GM12875 (cell line): ENCODE data around the gene WNT2.
"Not testable (repeated sequence)": the region's sequence is repeated elsewhere in the genome, so short reads cannot be mapped to it uniquely, and the experiment has no call there.

Experiments
- H3K4me3 ChIP-seq: one replicate; pipeline ENCODE4 v1.5.1; 2011; ENCODE audit warnings: low read depth, low read length, control low read depth
- CTCF ChIP-seq: IDR thresholded peaks from 2 replicates; pipeline ENCODE4 v1.5.1; 2011; ENCODE audit warnings: low read depth, mild to moderate bottlenecking, control low read depth, inconsistent platforms, low read length, moderate library complexity, borderline replicate concordance; ENCODE audit not compliant: insufficient read depth

WNT2 gene

GRCh38 chr7:117308891-117309290 is 14.0 kb downstream of the WNT2 start:
- no peak overlapping the region for H3K4me3 ChIP-seq
- no peak for TF ChIP-seq CTCF

GRCh38 chr7:117302396-117302795 is 20.5 kb downstream of the WNT2 start:
- no peak for TF ChIP-seq CTCF

GRCh38 chr7:117300506-117300905 is 22.4 kb downstream of the WNT2 start:
- not testable (repeated sequence) for H3K4me3 ChIP-seq

More at GRCh38 chr7:117302396-117302795, 20.5 kb downstream of the WNT2 start:
- no peak overlapping the region for H3K4me3 ChIP-seq

- no peak overlapping the region for H3K4me3 ChIP-seq
- TF ChIP-seq CTCF = no peak
Measured at GRCh38 chr7:117297606-117298005, 25.3 kb downstream of the WNT2 start.

GRCh38 chr7:117296066-117296465 is 26.8 kb downstream of the WNT2 start:
- no peak for TF ChIP-seq CTCF
- no peak overlapping the region for H3K4me3 ChIP-seq

GRCh38 chr7:117285826-117286225 is 37.0 kb downstream of the WNT2 start:
- no peak for TF ChIP-seq CTCF
- H3K4me3 ChIP-seq = no peak overlapping the region

- TF ChIP-seq CTCF = no peak
- H3K4me3 ChIP-seq = no peak overlapping the region
Measured at GRCh38 chr7:117284692-117285091, 38.2 kb downstream of the WNT2 start.

GRCh38 chr7:117283779-117284178 is 39.1 kb downstream of the WNT2 start:
- TF ChIP-seq CTCF = no peak

More at GRCh38 chr7:117283779-117284178, 39.1 kb downstream of the WNT2 start:
- no peak overlapping the region for H3K4me3 ChIP-seq
